Retinal pigment epithelial cell (primary cell): Measurements from ENCODE around the gene DDX23.

Experiments
- DNase-seq: peaks from one replicate; pipeline ENCODE4 v3.0.0-alpha.2; 2010; ENCODE audit warnings: low read depth
- H3K4me3 ChIP-seq: 2 replicates; pipeline ENCODE4 v1.5.1; 2011; ENCODE audit warnings: mild to moderate bottlenecking, low read length, control low read depth, moderate library complexity
- TF ChIP-seq, protein P1 (sequence below): conservative IDR thresholded peaks from 2 replicates; pipeline ENCODE4 v1.5.1; 2011; ENCODE audit warnings: low read depth, low read length, control low read depth, inconsistent platforms

DDX23 gene

DNA sequence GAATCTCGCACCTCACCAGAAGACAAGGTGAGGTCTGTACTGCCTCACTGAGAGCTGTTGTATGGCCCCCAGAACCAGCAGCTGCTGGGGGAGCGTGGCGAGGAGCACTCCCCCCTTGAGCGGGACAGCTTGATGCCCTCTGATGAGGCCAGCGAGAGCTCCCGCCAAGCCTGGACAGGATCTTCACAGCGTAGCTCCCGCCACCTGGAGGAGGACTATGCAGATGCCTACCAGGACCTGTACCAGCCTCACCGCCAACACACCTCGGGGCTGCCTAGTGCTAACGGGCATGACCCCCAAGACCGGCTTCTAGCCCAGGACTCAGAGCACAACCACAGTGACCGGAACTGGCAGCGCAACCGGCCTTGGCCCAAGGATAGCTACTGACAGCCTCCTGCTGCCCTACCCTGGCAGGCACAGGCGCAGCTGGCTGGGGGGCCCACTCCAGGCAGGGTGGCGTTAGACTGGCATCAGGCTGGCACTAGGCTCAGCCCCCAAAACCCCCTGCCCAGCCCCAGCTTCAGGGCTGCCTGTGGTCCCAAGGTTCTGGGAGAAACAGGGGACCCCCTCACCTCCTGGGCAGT lies 24.4 kb downstream of the DDX23 start:
- no peak for DNase-seq
- TF ChIP-seq, protein P1, sequence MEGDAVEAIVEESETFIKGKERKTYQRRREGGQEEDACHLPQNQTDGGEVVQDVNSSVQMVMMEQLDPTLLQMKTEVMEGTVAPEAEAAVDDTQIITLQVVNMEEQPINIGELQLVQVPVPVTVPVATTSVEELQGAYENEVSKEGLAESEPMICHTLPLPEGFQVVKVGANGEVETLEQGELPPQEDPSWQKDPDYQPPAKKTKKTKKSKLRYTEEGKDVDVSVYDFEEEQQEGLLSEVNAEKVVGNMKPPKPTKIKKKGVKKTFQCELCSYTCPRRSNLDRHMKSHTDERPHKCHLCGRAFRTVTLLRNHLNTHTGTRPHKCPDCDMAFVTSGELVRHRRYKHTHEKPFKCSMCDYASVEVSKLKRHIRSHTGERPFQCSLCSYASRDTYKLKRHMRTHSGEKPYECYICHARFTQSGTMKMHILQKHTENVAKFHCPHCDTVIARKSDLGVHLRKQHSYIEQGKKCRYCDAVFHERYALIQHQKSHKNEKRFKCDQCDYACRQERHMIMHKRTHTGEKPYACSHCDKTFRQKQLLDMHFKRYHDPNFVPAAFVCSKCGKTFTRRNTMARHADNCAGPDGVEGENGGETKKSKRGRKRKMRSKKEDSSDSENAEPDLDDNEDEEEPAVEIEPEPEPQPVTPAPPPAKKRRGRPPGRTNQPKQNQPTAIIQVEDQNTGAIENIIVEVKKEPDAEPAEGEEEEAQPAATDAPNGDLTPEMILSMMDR: no peak
- no peak overlapping the region for H3K4me3 ChIP-seq

DNA sequence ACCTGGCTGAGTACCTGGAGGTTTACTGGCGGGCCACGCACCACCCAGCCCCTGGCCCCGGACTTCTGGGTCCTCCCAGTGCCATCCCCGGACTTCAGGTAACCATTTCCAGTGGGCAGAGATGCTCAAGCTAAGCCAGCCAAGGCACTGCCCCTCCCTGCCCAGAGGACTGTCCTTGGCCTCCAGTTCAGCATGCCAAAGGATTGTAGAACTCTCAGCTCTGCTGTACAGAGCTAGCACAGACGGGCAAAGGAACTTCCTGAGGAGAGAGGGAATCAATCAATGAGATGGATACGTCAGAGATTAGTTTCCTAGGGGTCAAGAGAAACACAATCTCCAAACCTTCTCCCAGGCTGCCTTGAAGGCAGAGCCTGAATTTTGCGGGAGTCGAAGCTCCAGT lies 24.9 kb downstream of the DDX23 start:
- DNase-seq: no peak
- TF ChIP-seq, protein P1: no peak
- H3K4me3 ChIP-seq: no peak overlapping the region

DNA sequence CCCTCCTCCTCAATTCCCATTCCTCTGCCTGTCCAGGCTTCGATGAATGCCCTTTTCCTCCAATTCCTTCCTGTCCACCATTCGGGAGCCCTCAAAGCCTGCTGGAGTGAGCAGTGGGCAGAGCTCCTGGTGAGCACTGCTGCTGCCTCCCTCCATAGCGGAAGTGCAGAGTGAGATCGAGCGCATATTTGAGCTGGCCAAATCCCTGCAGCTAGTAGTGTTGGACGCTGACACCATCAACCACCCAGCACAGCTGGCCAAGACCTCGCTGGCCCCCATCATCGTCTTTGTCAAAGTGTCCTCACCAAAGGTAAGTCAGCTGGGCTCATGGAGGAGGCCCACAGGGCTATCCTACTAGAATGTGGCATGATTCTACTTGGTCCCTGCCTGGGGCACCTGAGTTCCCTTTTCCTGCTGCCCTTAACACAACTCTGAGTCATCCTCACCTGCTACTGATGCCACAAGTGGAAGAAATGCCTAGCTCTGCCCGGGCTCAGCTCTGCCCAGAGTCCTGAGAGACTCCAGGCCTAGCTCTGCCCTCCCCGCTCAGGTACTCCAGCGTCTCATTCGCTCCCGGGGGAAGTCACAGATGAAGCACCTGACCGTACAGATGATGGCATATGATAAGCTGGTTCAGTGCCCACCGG lies 25.6 kb downstream of the DDX23 start:
- no peak overlapping the region for H3K4me3 ChIP-seq
- TF ChIP-seq, protein P1: no peak
- DNase-seq: no peak

DNA sequence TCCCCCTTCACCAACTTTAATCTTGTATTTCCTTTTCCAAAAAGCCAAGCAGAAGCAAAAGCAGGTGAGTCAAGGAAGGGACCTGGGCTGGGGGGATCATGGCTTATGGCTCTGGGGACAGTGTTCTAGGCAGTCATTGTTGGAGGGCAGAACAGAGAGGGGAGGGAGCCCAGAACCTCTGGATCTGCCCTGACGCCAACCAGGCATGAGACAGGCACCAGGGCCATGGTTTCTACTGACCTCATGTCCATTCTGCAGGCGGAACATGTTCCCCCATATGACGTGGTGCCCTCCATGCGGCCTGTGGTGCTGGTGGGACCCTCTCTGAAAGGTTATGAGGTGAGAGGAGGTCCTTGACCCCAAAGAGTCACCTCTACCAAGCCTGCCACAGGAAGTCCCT lies 27.1 kb downstream of the DDX23 start:
- DNase-seq: no peak
- TF ChIP-seq, protein P1: no peak
- H3K4me3 ChIP-seq: no peak overlapping the region

DNA sequence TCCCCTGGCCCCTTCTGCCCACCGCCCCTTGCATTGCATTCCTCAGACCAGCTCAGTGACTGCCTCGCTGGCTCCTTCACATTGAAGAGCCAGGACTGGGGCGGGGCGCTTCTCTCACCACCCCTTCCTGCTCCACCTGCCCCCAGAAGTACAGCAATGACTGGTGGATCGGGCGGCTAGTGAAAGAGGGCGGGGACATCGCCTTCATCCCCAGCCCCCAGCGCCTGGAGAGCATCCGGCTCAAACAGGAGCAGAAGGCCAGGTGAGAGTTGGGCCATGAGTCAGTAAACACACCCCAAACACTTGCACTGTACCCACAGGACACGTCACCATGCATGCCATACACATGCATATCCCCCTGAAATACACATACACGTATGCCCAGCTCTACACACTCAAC lies 27.9 kb downstream of the DDX23 start:
- no peak overlapping the region for H3K4me3 ChIP-seq
- TF ChIP-seq, protein P1: no peak
- no peak for DNase-seq

DNA sequence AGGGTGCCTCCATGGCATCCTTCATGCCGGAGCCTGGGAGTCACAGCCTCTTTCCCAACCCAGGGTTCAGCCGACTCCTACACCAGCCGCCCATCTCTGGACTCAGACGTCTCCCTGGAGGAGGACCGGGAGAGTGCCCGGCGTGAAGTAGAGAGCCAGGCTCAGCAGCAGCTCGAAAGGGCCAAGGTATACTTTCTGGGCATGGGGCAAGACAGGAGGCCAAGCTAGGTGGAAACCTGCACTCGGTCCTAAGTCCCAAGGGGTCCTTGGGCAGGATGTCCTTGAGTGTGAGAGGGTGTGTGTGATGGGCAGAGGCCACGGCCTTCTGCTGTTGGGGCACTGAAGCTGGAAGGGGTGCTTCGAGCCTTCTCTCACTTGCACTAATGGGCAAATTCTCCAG lies 28.7 kb downstream of the DDX23 start:
- TF ChIP-seq, protein P1: no peak
- H3K4me3 ChIP-seq: no peak overlapping the region
- no peak for DNase-seq

DNA sequence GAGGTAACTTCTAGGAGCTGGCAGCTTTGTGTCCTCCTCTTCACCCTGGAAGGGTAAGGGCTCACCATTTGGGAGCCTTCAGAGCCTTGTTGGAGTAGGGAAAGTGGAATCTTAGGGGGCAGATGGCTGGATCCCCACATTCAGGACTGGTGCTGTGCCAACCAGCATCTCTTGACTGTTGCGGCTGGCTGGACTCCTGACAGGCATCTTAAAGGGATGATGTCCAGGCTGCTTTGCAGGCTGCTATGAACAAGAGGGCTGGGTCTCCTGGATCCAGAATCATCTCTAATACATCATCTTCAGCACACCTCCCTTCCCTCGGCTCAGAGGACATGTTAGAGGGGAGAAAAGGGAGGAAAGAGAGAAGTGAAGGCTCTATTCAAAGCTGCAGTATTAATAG lies 29.3 kb downstream of the DDX23 start:
- DNase-seq: no peak
- TF ChIP-seq, protein P1: no peak

More for the DNA sequence above, 29.3 kb downstream of the DDX23 start:
- no peak overlapping the region for H3K4me3 ChIP-seq
